NCI-H187 (cell line): Measurements from ENCODE around the gene GALNTL6.

Experiments used
- DNase-seq, 2 experiments: peaks; one replicate each; lab custom pipeline; 2025; lab: John Stamatoyannopoulos, UW

GALNTL6 gene

GRCh38 chr4:173073939-173074500 lies 1260.8 kb downstream of the GALNTL6 start:
- no peak for DNase-seq

- no peak for DNase-seq
Observed at GRCh38 chr4:173074501-173074946, 1261.3 kb downstream of the GALNTL6 start.

GRCh38 chr4:173076903-173077634 lies 1263.9 kb downstream of the GALNTL6 start:
- DNase-seq: no peak

DNA sequence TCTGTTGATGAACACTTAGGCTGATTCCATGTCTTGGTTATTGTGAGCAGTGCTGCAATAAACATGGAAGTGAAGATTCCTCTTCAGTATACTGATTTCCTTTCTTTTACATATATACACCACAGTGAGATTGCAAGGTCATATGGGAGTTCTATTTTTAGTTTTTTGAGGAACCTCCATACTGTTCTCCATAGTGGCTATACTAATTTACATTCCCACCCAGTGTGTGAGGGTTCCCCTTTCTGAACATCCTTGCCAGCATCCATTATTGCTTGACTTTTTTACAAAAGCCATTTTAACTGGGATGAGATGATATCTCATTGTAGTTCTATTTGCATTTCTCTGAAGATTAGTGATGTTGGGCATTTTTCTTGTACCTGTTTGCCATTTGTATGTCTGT lies 1274.9 kb downstream of the GALNTL6 start:
- DNase-seq: no peak
